H1 (cell line): Measurements from ENCODE around the gene NUB1. TPM values are rescaled to one million over a fixed set of nuclear protein-coding genes. Genes with fewer than 3 reads are reported as not detected.

Source experiments
- CTCF ChIA-PET: fragments of 300-600 bp; sonication (Branson Sonifier 250); formaldehyde crosslinking; loops from one replicate; lab custom pipeline; 2021; ENCODE audit not compliant: partially characterized antibody; lab: Charles Lee
- POLR2A ChIA-PET: fragments of 300-600 bp; sonication (Branson Sonifier 250); formaldehyde crosslinking; loops from one replicate; lab custom pipeline; 2021; ENCODE audit warnings: inconsistent platforms; ENCODE audit not compliant: partially characterized antibody; lab: Charles Lee
- DNase-seq, 2 experiments: peaks; one replicate each; pipeline versions ENCODE4 v3.0.0 to v3.0.0-alpha.2; 2010 to 2022; ENCODE audit warnings: low spot score in 2 of 2, low read depth in 1 of 2, mixed read lengths in 1 of 2
- FAIRE-seq: peaks from 2 replicates; lab custom pipeline; 2011; peaks lifted over from hg19 to GRCh38; lab: Jason Lieb, UNC
- H2AFZ ChIP-seq: 2 replicates; pipeline ENCODE4 v1.8.1; 2012; ENCODE audit warnings: low read length, inconsistent platforms
- H2AK5ac ChIP-seq: 2 replicates; pipeline ENCODE4 v1.6.1; 2013; ENCODE audit warnings: low read depth, low read length
- H2BK120ac ChIP-seq: replicated peaks from 2 replicates; pipeline ENCODE3; 2013; ENCODE audit warnings: low read depth, low read length, inconsistent platforms
- H2BK12ac ChIP-seq: 2 replicates; pipeline ENCODE4 v1.6.1; 2013; ENCODE audit warnings: low read depth, low read length
- H2BK15ac ChIP-seq: 2 replicates; pipeline ENCODE4 v1.6.1; 2013; ENCODE audit warnings: low read length
- H2BK20ac ChIP-seq: 2 replicates; pipeline ENCODE4 v1.6.1; 2013; ENCODE audit warnings: low read length
- H2BK5ac ChIP-seq: 2 replicates; pipeline ENCODE4 v1.6.1; 2013; ENCODE audit warnings: low read depth, low read length
- H3K14ac ChIP-seq: 2 replicates; pipeline ENCODE4 v1.6.1; 2013; ENCODE audit warnings: inconsistent platforms; ENCODE audit not compliant: insufficient read length
- H3K18ac ChIP-seq: 2 replicates; pipeline ENCODE4 v1.6.1; 2013; ENCODE audit warnings: low read length; ENCODE audit errors: extremely low read depth
- H3K23ac ChIP-seq: 2 replicates; pipeline ENCODE4 v1.6.1; 2013; ENCODE audit warnings: inconsistent platforms; ENCODE audit not compliant: insufficient read length
- H3K23me2 ChIP-seq: 2 replicates; pipeline ENCODE4 v1.6.1; 2013; ENCODE audit warnings: low read depth, low read length
- H3K27ac ChIP-seq: 2 replicates; pipeline ENCODE4 v1.6.1; 2011; ENCODE audit warnings: low read depth, low read length, inconsistent platforms
- H3K27me3 ChIP-seq, 4 experiments: replicated peaks in 1 of 4; 1 replicate in 1 of 4; 2 replicates in 3 of 4; pipeline versions ENCODE4 v1.6.1 to v1.8.1; 2011 to 2013; ENCODE audit warnings: low read length in 3 of 4, mild to moderate bottlenecking in 3 of 4, inconsistent platforms in 2 of 4, mixed read lengths in 2 of 4, moderate library complexity in 1 of 4; ENCODE audit not compliant: control insufficient read depth in 3 of 4, insufficient read depth in 3 of 4; ENCODE audit errors: extremely low read depth in 1 of 4
- H3K36me3 ChIP-seq, 4 experiments: 2 replicates each; pipeline versions ENCODE4 v1.6.1 to v1.8.1; 2011 to 2013; ENCODE audit warnings: mild to moderate bottlenecking in 4 of 4, low read length in 3 of 4, moderate library complexity in 2 of 4, control low read depth in 1 of 4, inconsistent platforms in 1 of 4; ENCODE audit not compliant: insufficient read depth in 4 of 4, control insufficient read depth in 2 of 4
- H3K4ac ChIP-seq: replicated peaks from 2 replicates; pipeline ENCODE3; 2013; ENCODE audit warnings: low read length, low read depth, mixed read lengths, inconsistent platforms; ENCODE audit not compliant: insufficient read length
- H3K4me1 ChIP-seq, 4 experiments: replicated peaks in 1 of 4; 1 replicate in 1 of 4; 2 replicates in 3 of 4; pipeline versions ENCODE4 v1.6.1 to v1.8.1; 2011 to 2013; ENCODE audit warnings: low read length in 3 of 4, inconsistent platforms in 2 of 4, mixed read lengths in 1 of 4; ENCODE audit not compliant: insufficient read depth in 4 of 4, control insufficient read depth in 3 of 4
- H3K4me2 ChIP-seq, 2 experiments: 2 replicates each; pipeline versions ENCODE4 v1.6.1 to v1.8.1; 2011 to 2013; ENCODE audit warnings: low read depth in 2 of 2, low read length in 2 of 2, control low read depth in 1 of 2, inconsistent platforms in 1 of 2, mild to moderate bottlenecking in 1 of 2; ENCODE audit not compliant: insufficient read depth in 1 of 2
- H3K4me3 ChIP-seq, 4 experiments: fragments of 200-600, 300-600 bp in 1 of 4; sonication (generic), shearing (Covaris generic), sonication (Bioruptor Twin) in 1 of 4; 2 replicates each; pipeline versions ENCODE4 v1.5.1 to v1.8.1; 2011 to 2016; ENCODE audit warnings: low read length in 4 of 4, low read depth in 3 of 4, control low read depth in 2 of 4, inconsistent platforms in 2 of 4, mild to moderate bottlenecking in 2 of 4, mixed read lengths in 1 of 4, moderate library complexity in 1 of 4; ENCODE audit not compliant: insufficient read depth in 2 of 4; ENCODE audit errors: extremely low read depth in 1 of 4
- H3K56ac ChIP-seq: replicated peaks from 2 replicates; pipeline ENCODE3; 2013; ENCODE audit warnings: low read depth, mild to moderate bottlenecking, mixed read lengths, low read length, inconsistent platforms; ENCODE audit not compliant: insufficient read length
- H3K79me1 ChIP-seq: 2 replicates; pipeline ENCODE4 v1.6.1; 2013; ENCODE audit warnings: low read depth, low read length, control low read depth
- H3K79me2 ChIP-seq, 2 experiments: 2 replicates each; pipeline versions ENCODE4 v1.6.1 to v1.8.1; 2012 to 2013; ENCODE audit warnings: low read length in 2 of 2, mild to moderate bottlenecking in 2 of 2, inconsistent platforms in 1 of 2; ENCODE audit not compliant: insufficient read depth in 2 of 2, control insufficient read depth in 1 of 2
- H3K9ac ChIP-seq, 4 experiments: replicated peaks in 1 of 4; 1 replicate in 1 of 4; 2 replicates in 3 of 4; pipeline versions ENCODE4 v1.6.1 to v1.8.1; 2011 to 2013; ENCODE audit warnings: low read depth in 3 of 4, low read length in 3 of 4, control low read depth in 2 of 4, mild to moderate bottlenecking in 2 of 4, moderate library complexity in 2 of 4, inconsistent platforms in 1 of 4; ENCODE audit errors: extremely low read depth in 1 of 4
- H3K9me3 ChIP-seq, 2 experiments: 2 replicates each; pipeline versions ENCODE4 v1.6.1 to v1.8.1; 2012 to 2013; ENCODE audit warnings: mild to moderate bottlenecking in 2 of 2, moderate library complexity in 2 of 2, control low read depth in 1 of 2, inconsistent platforms in 1 of 2, low read depth in 1 of 2, low read length in 1 of 2, mixed read lengths in 1 of 2; ENCODE audit not compliant: insufficient read depth in 2 of 2
- H4K20me1 ChIP-seq, 2 experiments: replicated peaks in 1 of 2; 2 replicates each; pipeline versions ENCODE3 to v1.8.1; 2011 to 2013; ENCODE audit warnings: inconsistent platforms in 2 of 2, low read length in 2 of 2, mild to moderate bottlenecking in 1 of 2; ENCODE audit not compliant: insufficient read depth in 2 of 2, control insufficient read depth in 1 of 2
- H4K5ac ChIP-seq: 2 replicates; pipeline ENCODE4 v1.6.1; 2013; ENCODE audit warnings: low read length, low read depth, mixed read lengths, inconsistent platforms; ENCODE audit not compliant: insufficient read length
- H4K8ac ChIP-seq: 2 replicates; pipeline ENCODE4 v1.8.0; 2013; ENCODE audit warnings: mild to moderate bottlenecking, moderate library complexity, low read length, inconsistent platforms; ENCODE audit not compliant: insufficient read depth; ENCODE audit errors: extremely low read depth
- H4K91ac ChIP-seq: replicated peaks from 2 replicates; pipeline ENCODE3; 2013; ENCODE audit warnings: low read length, mixed read lengths, inconsistent platforms; ENCODE audit not compliant: insufficient read length
- CTBP2 ChIP-seq: IDR thresholded peaks from 2 replicates; pipeline ENCODE4 v1.7.0; 2011; ENCODE audit warnings: borderline replicate concordance, mild to moderate bottlenecking, moderate library complexity, mixed read lengths, low read length; ENCODE audit not compliant: insufficient read depth, insufficient read length
- GTF2F1 ChIP-seq: IDR thresholded peaks from 2 replicates; pipeline ENCODE4 v1.6.1; 2012; ENCODE audit warnings: low read depth, low read length, improper control_type of control experiment, borderline replicate concordance
- JUN ChIP-seq: IDR thresholded peaks from 2 replicates; pipeline ENCODE4 v1.6.1; 2011; ENCODE audit warnings: low read depth, mild to moderate bottlenecking, improper control_type of control experiment, low read length
- KDM4A ChIP-seq: IDR thresholded peaks from one replicate; pipeline ENCODE4 v1.7.1; 2012; ENCODE audit warnings: low read depth, mild to moderate bottlenecking, moderate library complexity, low read length, inconsistent platforms; ENCODE audit not compliant: severe bottlenecking
- NRF1 ChIP-seq: IDR thresholded peaks from 2 replicates; pipeline ENCODE4 v1.6.1; 2011; ENCODE audit warnings: mild to moderate bottlenecking, low read depth, low read length, improper control_type of control experiment
- PHF8 ChIP-seq: fragments of 200-600 bp; sonication (generic); conservative IDR thresholded peaks from 2 replicates; pipeline ENCODE4 v1.7.1; 2012; ENCODE audit warnings: low read depth, mild to moderate bottlenecking, inconsistent platforms, low read length, moderate library complexity
- POLR2A ChIP-seq, 2 experiments: IDR thresholded peaks; 1 replicate in 1 of 2; 2 replicates in 1 of 2; pipeline ENCODE4 v1.6.1; 2011; ENCODE audit warnings: low read depth in 2 of 2, low read length in 2 of 2, mild to moderate bottlenecking in 2 of 2; ENCODE audit errors: control extremely low read depth in 1 of 2
- POLR2AphosphoS5 ChIP-seq: IDR thresholded peaks from 2 replicates; pipeline ENCODE4 v1.6.1; 2011; ENCODE audit warnings: low read depth, low read length
- RFX5 ChIP-seq: IDR thresholded peaks from 2 replicates; pipeline ENCODE4 v1.6.1; 2011; ENCODE audit warnings: low read depth, low read length, improper control_type of control experiment, borderline replicate concordance
- SIRT6 ChIP-seq: IDR thresholded peaks from one replicate; pipeline ENCODE4 v1.7.1; 2012; ENCODE audit warnings: low read length, inconsistent platforms
- TBP ChIP-seq: IDR thresholded peaks from 2 replicates; pipeline ENCODE4 v1.6.1; 2011; ENCODE audit warnings: low read depth, low read length, improper control_type of control experiment
- whole genome bisulfite sequencing, 2 experiments: shearing (Covaris generic) in 1 of 2; methylation state at CpG; one replicate each; pipeline versions ENCODE4 v1.1.6 to v1.1.7; 2013 to 2015; ENCODE audit warnings: low lambda C conversion rate in 2 of 2, mixed read lengths in 2 of 2, inconsistent platforms in 1 of 2, low coverage in 1 of 2, missing lambda C conversion rate in 1 of 2; ENCODE audit not compliant: insufficient replicate concordance in 2 of 2, insufficient coverage in 1 of 2, insufficient read length in 1 of 2; ENCODE audit errors: extremely low coverage in 1 of 2, missing lambda C conversion rate in 1 of 2; 5-methylcytosine and 5-hydroxymethylcytosine counted together
- polyA plus RNA-seq, 7 experiments: library from polyadenylated mRNA; depleted of rRNA in 3 of 7; stranded (reverse) in 5 of 7; unstranded in 2 of 7; fragments of >200 nt in 5 of 7; fragments of 200-250 nt in 2 of 7; gene quantifications; 1 replicate in 5 of 7; 2 replicates in 1 of 7; 4 replicates in 1 of 7; pipeline versions ENCODE4 v1.2.1 to v1.2.3, GENCODE V29; 2011 to 2013; ENCODE audit warnings: missing spikeins in 2 of 7, mixed read lengths in 2 of 7
- total RNA-seq: library from RNA; stranded (reverse); fragmentation: NEBNext Ultra II Directional; extraction: Animal tissue kit (Norgen Biotek cat#: 25700); gene quantifications from 2 replicates; pipeline ENCODE4 v1.2.1, GENCODE V29; 2021

The NUB1 gene
- total and polyA plus RNA-seq, 2 of the 8 experiments (the other 6 are each of a cell fraction or from before 2014, with no cell fraction given): 22.1 to 43.5 TPM

DNA sequence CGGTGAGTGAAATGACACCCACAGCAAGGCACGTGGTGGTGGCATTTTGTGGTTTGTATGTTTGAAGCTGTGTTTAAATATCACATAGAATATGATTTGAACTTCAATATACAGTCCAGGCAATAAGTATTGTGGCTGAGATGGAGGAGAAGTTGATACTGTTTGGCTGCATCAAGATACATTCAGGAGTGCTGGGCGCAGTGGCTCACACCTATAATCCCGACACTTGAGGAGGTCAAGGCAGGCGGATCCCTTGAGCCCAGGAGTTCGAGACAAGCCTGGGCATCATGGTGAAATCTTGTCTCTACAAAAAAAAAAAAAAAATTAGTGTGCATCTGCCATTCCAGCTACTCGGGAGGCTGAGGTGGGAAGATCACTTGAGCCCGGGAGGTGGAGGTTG is 35.2 kb upstream of the NUB1 start:
- no peak overlapping the region for H2AFZ ChIP-seq
- H3K18ac ChIP-seq: no peak overlapping the region
- H2BK20ac ChIP-seq: no peak overlapping the region
- H3K9ac ChIP-seq: no peak overlapping the region
- WGBS, 2 experiments: 94% methylated on average over 8 of the region's 8 CpGs; no CpG with 5 or more reads in 1 of the 2 experiments
- H3K23ac ChIP-seq: no peak overlapping the region
- no peak overlapping the region for H3K4ac ChIP-seq
- H2BK15ac ChIP-seq: no peak overlapping the region
- H3K23me2 ChIP-seq: peaks cover 3% of the 10 kb centered on the region; the same call in 1 of the 2 replicates
- no peak overlapping the region for H3K27ac ChIP-seq
- H3K4me1 ChIP-seq: peaks cover 0 to 3% (median 2%) of the 10 kb centered on the region in 4 experiments; a peak in 4 of 7 replicates
- H3K36me3 ChIP-seq: no peaks in the 10 kb centered on the region
- FAIRE-seq: no peak
- CTCF ChIA-PET: interaction anchor here (0.7 to 4.7 kb wide), 6 partner anchors 9 to 403 kb away, joined by 3 to 37 read pairs (median 4); no protein-coding TSS in a partner anchor
- no peak overlapping the region for H4K8ac ChIP-seq
- no peaks in the 10 kb centered on the region for H3K79me1 ChIP-seq
- no peak overlapping the region for H4K91ac ChIP-seq
- peaks cover 3 to 5% of the 10 kb centered on the region in 2 experiments; a peak in 3 of 4 replicates for H3K9me3 ChIP-seq
- H2AK5ac ChIP-seq: no peak overlapping the region
- H3K4me2 ChIP-seq: no peak overlapping the region
- H3K56ac ChIP-seq: no peak overlapping the region
- H3K14ac ChIP-seq: no peak overlapping the region
- no peak overlapping the region for H2BK12ac ChIP-seq
- no peak overlapping the region for H3K4me3 ChIP-seq
- no peak overlapping the region for H2BK5ac ChIP-seq
- no peaks in the 10 kb centered on the region for H3K79me2 ChIP-seq
- H3K27me3 ChIP-seq: peaks cover 0 to 6% (median 2%) of the 10 kb centered on the region in 4 experiments; a peak in 3 of 7 replicates
- no peaks in the 10 kb centered on the region for H4K20me1 ChIP-seq
- POLR2A ChIA-PET: no interaction called here
- no peak for DNase-seq
- H4K5ac ChIP-seq: no peak overlapping the region
- H2BK120ac ChIP-seq: no peak overlapping the region
- TF ChIP-seq CTBP2: no peak
- TF ChIP-seq KDM4A: no peak
- no peak for TF ChIP-seq NRF1
- no peak for TF ChIP-seq GTF2F1
- TF ChIP-seq JUN: no peak
- no peak for TF ChIP-seq SIRT6
- no peak for TF ChIP-seq TBP
- no peak for TF ChIP-seq PHF8
- TF ChIP-seq POLR2A (IDR thresholded peaks at IDR 0.05; ENCODE audit: control extremely low read depth in 1 of 2, low read depth in 2 of 2, low read length in 2 of 2): no peak
- TF ChIP-seq RFX5: no peak
- no peak for TF ChIP-seq POLR2AphosphoS5
